ENCODE data around the gene DIO3. TPM values are rescaled to one million over a fixed set of nuclear protein-coding genes. Genes with fewer than 3 reads are reported as not detected.

The DIO3 gene
- total RNA-seq, 2 donors from 2014 or later: 24.2 to 60.5 TPM

- no peaks in the 10 kb centered on the region for H3K9me3 Mint-ChIP-seq
- H3K27me3 Mint-ChIP-seq (ENCODE audit: insufficient read depth): peaks cover 45% of the 10 kb centered on the region
- no peak overlapping the region for H3K4me3 Mint-ChIP-seq
- Histone ChIP-seq H3K4me1 (ENCODE audit: control insufficient read depth, insufficient read depth, low read length) (no peaks in the 10 kb centered on the region), H3K27ac (ENCODE audit: low read depth, low read length) (no peak overlapping the region), H3K27me3 (ENCODE audit: control insufficient read depth, insufficient read depth, low read length, poor library complexity, severe bottlenecking) (peaks cover 22% of the 10 kb centered on the region), H3K9ac (ENCODE audit: extremely low read depth, low read length, poor library complexity, severe bottlenecking) (no peak overlapping the region), H3K36me3 (ENCODE audit: control insufficient read depth, insufficient read depth, low read length) (no peaks in the 10 kb centered on the region), H3K9me3 (ENCODE audit: control insufficient read depth, low read length) (no peaks in the 10 kb centered on the region), H3K4me3 (ENCODE audit: low read length) (no peak overlapping the region)
- H3K27ac Mint-ChIP-seq: no peak overlapping the region
- 83 to 88% methylated on average over 8 of the region's 8 CpGs for WGBS, 2 experiments (ENCODE audit: insufficient coverage in 1 of 2, insufficient read length in 1 of 2)
- no peak for DNase-seq
- TF ChIP-seq CTCF (conservative IDR thresholded peaks at IDR 0.05): no peak
- H3K4me1 Mint-ChIP-seq: no peaks in the 10 kb centered on the region
- no peaks in the 10 kb centered on the region for H3K36me3 Mint-ChIP-seq (ENCODE audit: low read depth)
Observed at GRCh38 chr14:101573289-101573688, 12.0 kb downstream of the DIO3 start.

DNA sequence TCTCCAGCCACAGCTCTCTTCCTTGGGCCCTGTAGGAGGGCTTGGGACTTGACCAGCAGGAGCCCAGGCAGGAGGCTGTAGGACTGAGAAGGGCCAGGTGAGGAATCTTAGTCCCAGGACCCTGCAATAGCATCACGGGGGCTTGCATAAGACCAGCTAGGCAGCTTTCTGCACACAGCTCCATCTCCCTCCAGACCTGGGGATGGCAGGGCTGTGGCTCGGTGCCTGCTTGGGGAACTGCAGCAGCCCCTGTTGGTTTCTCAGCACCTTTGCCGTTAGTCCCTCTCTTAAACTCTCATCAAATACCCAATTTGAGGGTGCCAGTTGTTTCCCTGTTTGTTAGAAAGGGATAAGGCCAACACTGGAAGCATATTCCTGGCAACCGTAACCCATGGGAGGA lies 14.3 kb downstream of the DIO3 start:
- Histone ChIP-seq H3K4me1 (ENCODE audit: control insufficient read depth, insufficient read depth, low read length) (no peaks in the 10 kb centered on the region), H3K27me3 (ENCODE audit: control insufficient read depth, insufficient read depth, low read length, poor library complexity, severe bottlenecking) (peaks cover 33% of the 10 kb centered on the region), H3K27ac (ENCODE audit: low read depth, low read length) (no peak overlapping the region), H3K9ac (ENCODE audit: extremely low read depth, low read length, poor library complexity, severe bottlenecking) (no peak overlapping the region), H3K4me3 (ENCODE audit: low read length) (no peak overlapping the region), H3K9me3 (ENCODE audit: control insufficient read depth, low read length) (no peaks in the 10 kb centered on the region), H3K36me3 (ENCODE audit: control insufficient read depth, insufficient read depth, low read length) (no peaks in the 10 kb centered on the region)
- Mint-ChIP-seq H3K27ac (no peak overlapping the region), H3K27me3 (ENCODE audit: insufficient read depth) (peaks cover 34% of the 10 kb centered on the region), H3K9me3 (no peaks in the 10 kb centered on the region), H3K4me3 (no peak overlapping the region), H3K4me1 (no peaks in the 10 kb centered on the region), H3K36me3 (ENCODE audit: low read depth) (no peaks in the 10 kb centered on the region)
- DNase-seq: peak; percentile 75
- WGBS, 2 experiments (ENCODE audit: insufficient coverage in 1 of 2, insufficient read length in 1 of 2): 62% methylated on average over 4 of the region's 4 CpGs; no CpG with 5 or more reads in 1 of the 2 experiments
- TF ChIP-seq CTCF (conservative IDR thresholded peaks at IDR 0.05): peak; percentile 60

- no peaks in the 10 kb centered on the region for H3K9me3 Mint-ChIP-seq
- peaks cover 26% of the 10 kb centered on the region for H3K27me3 ChIP-seq (ENCODE audit: control insufficient read depth, insufficient read depth, low read length, poor library complexity, severe bottlenecking)
- 89 to 91% methylated on average over 10 of the region's 10 CpGs for WGBS, 2 experiments (ENCODE audit: insufficient coverage in 1 of 2, insufficient read length in 1 of 2)
- no peak overlapping the region for H3K9ac ChIP-seq (ENCODE audit: extremely low read depth, low read length, poor library complexity, severe bottlenecking)
- H3K27ac Mint-ChIP-seq: no peak overlapping the region
- H3K4me1 ChIP-seq (ENCODE audit: control insufficient read depth, insufficient read depth, low read length): no peaks in the 10 kb centered on the region
- H3K4me1 Mint-ChIP-seq: no peaks in the 10 kb centered on the region
- H3K4me3 Mint-ChIP-seq: no peak overlapping the region
- H3K27ac ChIP-seq (ENCODE audit: low read depth, low read length): no peak overlapping the region
- TF ChIP-seq CTCF (conservative IDR thresholded peaks at IDR 0.05): no peak
- no peaks in the 10 kb centered on the region for H3K9me3 ChIP-seq (ENCODE audit: control insufficient read depth, low read length)
- no peak overlapping the region for H3K4me3 ChIP-seq (ENCODE audit: low read length)
- H3K27me3 Mint-ChIP-seq (ENCODE audit: insufficient read depth): peaks cover 26% of the 10 kb centered on the region
- no peaks in the 10 kb centered on the region for H3K36me3 ChIP-seq (ENCODE audit: control insufficient read depth, insufficient read depth, low read length)
- H3K36me3 Mint-ChIP-seq (ENCODE audit: low read depth): no peaks in the 10 kb centered on the region
- no peak for DNase-seq
Observed at GRCh38 chr14:101577221-101577909, 16.1 kb downstream of the DIO3 start.
